Fibroblast of skin of left quadriceps (primary cell): ENCODE results near the gene PRAMEF5.
"Not testable (repeated sequence)": the region's sequence is repeated elsewhere in the genome, so short reads cannot be mapped to it uniquely, and the experiment has no call there.

Source experiments
- DNase-seq, 2 experiments: peaks; one replicate each; pipeline ENCODE4 v3.0.0-alpha.2; 2013; ENCODE audit warnings: low read depth in 2 of 2

The PRAMEF5 gene

GRCh38 chr1:13253898-13254297 is at the start of gene PRAMEF5:
TSS of gene PRAMEF5 (plus strand) at chr1:13254198. CDS start at chr1:13259269, 5,071 bp downstream.
- not testable (repeated sequence) for DNase-seq

- DNase-seq = not testable (repeated sequence)
Measured at GRCh38 chr1:13208712-13209111, 45.3 kb upstream of the PRAMEF5 start.

GRCh38 chr1:13216619-13217018 is 37.4 kb upstream of the PRAMEF5 start:
- not testable (repeated sequence) for DNase-seq

- DNase-seq = not testable (repeated sequence)
Measured at GRCh38 chr1:13219203-13219602, 34.8 kb upstream of the PRAMEF5 start.

GRCh38 chr1:13222788-13223187 is 31.2 kb upstream of the PRAMEF5 start:
- not testable (repeated sequence) for DNase-seq

GRCh38 chr1:13224480-13225060 is 29.4 kb upstream of the PRAMEF5 start:
- no peak for DNase-seq

GRCh38 chr1:13225675-13226204 is 28.3 kb upstream of the PRAMEF5 start, which contains the start of gene PRAMEF18:
TSS of gene PRAMEF18 (minus strand) at chr1:13226154. CDS start at chr1:13226106, 48 bp downstream.
- not testable (repeated sequence) for DNase-seq

GRCh38 chr1:13227271-13228055 is 26.5 kb upstream of the PRAMEF5 start:
- not testable (repeated sequence) for DNase-seq

- no peak for DNase-seq
Measured at GRCh38 chr1:13228343-13228781, 25.6 kb upstream of the PRAMEF5 start.

GRCh38 chr1:13230096-13230495 is 23.9 kb upstream of the PRAMEF5 start:
- not testable (repeated sequence) for DNase-seq

GRCh38 chr1:13230601-13231000 is 23.4 kb upstream of the PRAMEF5 start:
- DNase-seq = not testable (repeated sequence)

GRCh38 chr1:13231061-13231750 is 22.8 kb upstream of the PRAMEF5 start:
- DNase-seq = not testable (repeated sequence)

GRCh38 chr1:13232056-13232455 is 21.9 kb upstream of the PRAMEF5 start:
- not testable (repeated sequence) for DNase-seq

GRCh38 chr1:13234057-13234456 is 19.9 kb upstream of the PRAMEF5 start:
- DNase-seq = not testable (repeated sequence)

- not testable (repeated sequence) for DNase-seq
Measured at GRCh38 chr1:13237572-13237971, 16.4 kb upstream of the PRAMEF5 start.

GRCh38 chr1:13239633-13240032 is 14.4 kb upstream of the PRAMEF5 start:
- not testable (repeated sequence) for DNase-seq

- not testable (repeated sequence) for DNase-seq
Measured at GRCh38 chr1:13243536-13244263, 10.3 kb upstream of the PRAMEF5 start.

- not testable (repeated sequence) for DNase-seq
Measured at GRCh38 chr1:13245841-13246553, 8.0 kb upstream of the PRAMEF5 start.

GRCh38 chr1:13246554-13246871 is 7.5 kb upstream of the PRAMEF5 start:
- DNase-seq = not testable (repeated sequence)

- DNase-seq = not testable (repeated sequence)
Measured at GRCh38 chr1:13247122-13247521, 6.9 kb upstream of the PRAMEF5 start.

GRCh38 chr1:13265124-13265523 is 11.1 kb downstream of the PRAMEF5 start:
- DNase-seq = not testable (repeated sequence)
